ENCODE data around the gene DDOST. TPM values are rescaled to one million over a fixed set of nuclear protein-coding genes. Genes with fewer than 3 reads are reported as not detected.
A peak's percentile ranks its signal among the peaks of the same experiment; 100 is the strongest.

The DDOST gene
- total RNA-seq, 4 donors from 2014 or later, result 70.3 to 157 (median 105) TPM

DNA sequence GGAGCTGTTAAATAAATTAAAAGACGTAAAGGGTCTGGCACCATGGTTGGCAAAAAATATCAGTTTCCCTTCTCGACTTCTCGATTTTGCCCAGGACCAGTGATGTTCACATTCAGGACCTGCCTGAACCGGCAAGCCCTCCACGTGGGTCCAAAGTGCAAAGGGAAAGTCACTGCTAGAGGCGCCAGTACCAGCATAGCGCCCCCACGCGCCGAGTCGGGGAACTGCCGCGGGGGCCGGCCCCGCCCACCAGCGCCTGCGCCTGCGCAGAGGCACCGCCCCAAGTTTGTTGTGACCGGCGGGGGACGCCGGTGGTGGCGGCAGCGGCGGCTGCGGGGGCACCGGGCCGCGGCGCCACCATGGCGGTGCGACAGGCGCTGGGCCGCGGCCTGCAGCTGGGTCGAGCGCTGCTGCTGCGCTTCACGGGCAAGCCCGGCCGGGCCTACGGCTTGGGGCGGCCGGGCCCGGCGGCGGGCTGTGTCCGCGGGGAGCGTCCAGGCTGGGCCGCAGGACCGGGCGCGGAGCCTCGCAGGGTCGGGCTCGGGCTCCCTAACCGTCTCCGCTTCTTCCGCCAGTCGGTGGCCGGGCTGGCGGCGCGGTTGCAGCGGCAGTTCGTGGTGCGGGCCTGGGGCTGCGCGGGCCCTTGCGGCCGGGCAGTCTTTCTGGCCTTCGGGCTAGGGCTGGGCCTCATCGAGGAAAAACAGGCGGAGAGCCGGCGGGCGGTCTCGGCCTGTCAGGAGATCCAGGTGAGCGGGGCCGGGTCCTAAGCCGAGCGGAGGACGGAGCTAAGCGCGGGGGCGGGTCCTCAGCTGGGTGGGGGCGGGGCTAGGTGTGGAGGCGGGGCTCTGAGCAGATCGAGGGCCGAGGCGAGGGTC lies 27.7 kb downstream of the DDOST start, which contains the start of gene PINK1:
TSS of gene PINK1 (plus strand) at position 269 of the 875 bp plus-strand sequence. CDS start at position 360, 91 bp downstream.
- peak within 1 kb of the TSS; percentile 68 to 99 (median 78) for H3K4me3 ChIP-seq
- no peaks in the 10 kb centered on the region for H3K27me3 ChIP-seq
- in situ Hi-C loops (cut with MboI; ENCODE audit: low pct_ligation_motif_present in 1 of 4, low pct_unique_long_range_greater_than_20kb in 1 of 4, low sequenced_read_pairs in 3 of 4), result loop anchor here in 2 of 4 donors (10.0 kb wide), 1 partner anchor 109 kb away; no protein-coding TSS in a partner anchor
- H3K9me3 ChIP-seq, result no peaks in the 10 kb centered on the region
- TF ChIP-seq EP300 (IDR thresholded peaks at IDR 0.05; ENCODE audit: low read depth), result no peak
- peak; percentile 76 to 87 (median 82) for TF ChIP-seq POLR2AphosphoS5 (IDR thresholded peaks at IDR 0.05)
- TF ChIP-seq CTCF (IDR thresholded peaks at IDR 0.05), result peak; percentile 97 to 100 (median 99)
- peak; percentile 57 for TF ChIP-seq POLR2A (IDR thresholded peaks at IDR 0.05)
- intact Hi-C loops (cut with DNase I; ENCODE audit: low total_unique reads), result no loop called here
- peak; percentile 91 for DNase-seq
- 1 to 9% methylated on average over 7 to 63 of the region's 93 CpGs for WGBS, 2 donors (ENCODE audit: low coverage in 1 of 2)
- peaks cover 0 to 9% (median 3%) of the 10 kb centered on the region in 4 donors for H3K36me3 ChIP-seq
- peaks cover 0 to 23% (median 14%) of the 10 kb centered on the region in 4 donors for H3K4me1 ChIP-seq
- H3K27ac ChIP-seq, result peak within 1 kb of the TSS; percentile 94 to 99 (median 96)

DNA sequence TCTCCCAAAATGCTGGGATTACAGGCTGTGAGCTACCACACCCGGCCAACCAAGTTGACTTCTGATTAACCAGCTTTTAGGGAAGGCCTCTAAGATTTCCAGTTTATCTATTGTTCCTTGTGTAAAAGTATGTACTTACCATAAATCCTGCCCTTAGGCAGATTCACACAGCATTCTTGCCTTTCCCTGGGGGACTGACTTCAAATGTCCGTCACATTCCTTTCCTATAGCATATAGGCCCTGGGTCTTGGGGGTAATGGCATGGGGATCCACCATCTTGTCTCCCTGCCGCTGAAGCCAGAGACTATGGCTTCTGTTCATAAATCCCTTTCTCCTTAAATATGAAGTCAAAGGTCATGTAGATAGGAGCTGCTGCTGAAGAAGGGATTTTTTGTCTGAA lies 28.8 kb downstream of the DDOST start:
- in situ Hi-C loops (cut with MboI; ENCODE audit: low pct_ligation_motif_present in 1 of 4, low pct_unique_long_range_greater_than_20kb in 1 of 4, low sequenced_read_pairs in 3 of 4), result loop anchor here in 2 of 4 donors (10.0 kb wide), 1 partner anchor 108 kb away; no protein-coding TSS in a partner anchor

DNA sequence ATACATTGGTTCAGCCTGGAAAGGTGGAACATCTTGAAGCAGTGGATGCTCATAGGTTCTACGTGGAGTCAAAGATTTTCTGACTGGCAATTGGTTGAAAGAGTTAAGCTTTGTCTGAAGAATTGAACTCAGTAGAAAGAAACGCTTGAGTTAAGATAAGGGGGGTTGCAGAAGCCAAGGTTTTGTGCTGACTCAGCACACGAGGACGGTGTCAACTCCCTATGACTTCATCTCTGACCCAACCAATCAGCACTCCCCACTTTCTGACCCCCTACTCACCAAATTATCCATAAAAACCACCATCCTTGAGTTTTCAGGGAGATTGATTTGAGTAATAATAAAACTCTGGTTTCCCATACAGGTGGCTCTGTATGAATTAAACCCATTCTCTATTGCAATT lies 30.4 kb downstream of the DDOST start:
- no peak for TF ChIP-seq POLR2AphosphoS5 (IDR thresholded peaks at IDR 0.05)
- no peak for TF ChIP-seq CTCF (IDR thresholded peaks at IDR 0.05)
- no peak for TF ChIP-seq EP300 (IDR thresholded peaks at IDR 0.05; ENCODE audit: low read depth)
- no peak for TF ChIP-seq POLR2A (IDR thresholded peaks at IDR 0.05)
- Histone ChIP-seq H3K4me3 (no peak overlapping the region), H3K36me3 (no peaks in the 10 kb centered on the region), H3K27ac (no peak overlapping the region), H3K9me3 (no peaks in the 10 kb centered on the region), H3K4me1 (peaks cover 0 to 21% (median 14%) of the 10 kb centered on the region in 4 donors), H3K27me3 (peaks cover 5% of the 10 kb centered on the region)
- in situ Hi-C loops (cut with MboI; ENCODE audit: low pct_ligation_motif_present in 1 of 4, low pct_unique_long_range_greater_than_20kb in 1 of 4, low sequenced_read_pairs in 3 of 4) (loop anchor here in 2 of 4 donors (10.0 kb wide), 1 partner anchor 106 kb away; no protein-coding TSS in a partner anchor), intact Hi-C loops (cut with DNase I; ENCODE audit: low total_unique reads) (no loop called here)
- 66 to 88% methylated on average over 1 to 4 of the region's 4 CpGs for WGBS, 2 donors (ENCODE audit: low coverage in 1 of 2)
- DNase-seq, result no peak

More for the DNA sequence above, 28.8 kb downstream of the DDOST start:
- no peak for DNase-seq
- Histone ChIP-seq H3K36me3 (no peaks in the 10 kb centered on the region), H3K27me3 (no peaks in the 10 kb centered on the region), H3K9me3 (no peaks in the 10 kb centered on the region), H3K4me1 (peaks cover 0 to 23% (median 14%) of the 10 kb centered on the region in 4 donors), H3K27ac (no peak overlapping the region), H3K4me3 (no peak overlapping the region)
- intact Hi-C loops (cut with DNase I; ENCODE audit: low total_unique reads), result no loop called here
- no peak for TF ChIP-seq EP300 (IDR thresholded peaks at IDR 0.05; ENCODE audit: low read depth)
- no peak for TF ChIP-seq CTCF (IDR thresholded peaks at IDR 0.05)
- no peak for TF ChIP-seq POLR2AphosphoS5 (IDR thresholded peaks at IDR 0.05)
- no peak for TF ChIP-seq POLR2A (IDR thresholded peaks at IDR 0.05)
- whole genome bisulfite sequencing, 2 donors (ENCODE audit: low coverage in 1 of 2), result 83 to 91% methylated on average over 1 to 3 of the region's 3 CpGs

DNA sequence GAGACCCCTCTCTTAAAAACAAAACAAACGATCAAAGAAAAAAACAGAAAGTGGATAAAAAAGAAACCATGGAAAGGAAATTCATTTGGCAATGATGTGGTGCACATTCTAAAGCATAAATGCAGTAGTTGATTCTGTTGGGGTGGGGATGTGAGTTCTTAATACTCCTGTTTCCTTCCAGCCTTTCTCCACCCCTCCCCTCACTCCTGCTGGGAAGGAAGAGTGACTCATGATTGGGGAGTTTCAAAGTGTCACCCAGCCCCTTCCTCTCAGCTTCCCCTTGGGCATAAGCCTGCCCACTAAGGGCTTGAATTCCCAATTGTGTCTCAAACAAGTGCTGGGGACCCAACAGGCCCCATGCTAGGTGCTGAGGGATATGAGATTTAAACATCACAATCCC lies 34.6 kb downstream of the DDOST start:
- no peaks in the 10 kb centered on the region for H3K36me3 ChIP-seq
- no peak overlapping the region for H3K27ac ChIP-seq
- no peaks in the 10 kb centered on the region for H3K9me3 ChIP-seq
- peaks cover 5% of the 10 kb centered on the region for H3K27me3 ChIP-seq
- WGBS, 2 donors (ENCODE audit: low coverage in 1 of 2), result 46 to 79% methylated on average over 1 of the region's 1 CpG
- intact Hi-C loops (cut with DNase I; ENCODE audit: low total_unique reads) (no loop called here), in situ Hi-C loops (cut with MboI; ENCODE audit: low pct_ligation_motif_present in 1 of 4, low pct_unique_long_range_greater_than_20kb in 1 of 4, low sequenced_read_pairs in 3 of 4) (no loop called here)
- no peak for TF ChIP-seq POLR2A (IDR thresholded peaks at IDR 0.05)
- no peak for TF ChIP-seq EP300 (IDR thresholded peaks at IDR 0.05; ENCODE audit: low read depth)
- no peak for TF ChIP-seq POLR2AphosphoS5 (IDR thresholded peaks at IDR 0.05)
- no peak for TF ChIP-seq CTCF (IDR thresholded peaks at IDR 0.05)
- H3K4me3 ChIP-seq, result no peak overlapping the region
- DNase-seq, result no peak
- no peaks in the 10 kb centered on the region for H3K4me1 ChIP-seq

Data from transverse colon (tissue), 4 donors.